ENCODE results near the gene ANXA2R.
"Not testable (repeated sequence)": the region's sequence is repeated elsewhere in the genome, so short reads cannot be mapped to it uniquely, and the experiment has no call there.

GRCh38 chr5:43086118-43086908 lies 46.2 kb upstream of the ANXA2R start:
- TF ChIP-seq CTCF (IDR thresholded peaks at IDR 0.05); POLR2A (IDR thresholded peaks at IDR 0.05; ENCODE audit: low read depth); POLR2AphosphoS5 (IDR thresholded peaks at IDR 0.05): not testable (repeated sequence)
